CD4-positive, alpha-beta T cell treated with Interleukin-10 for 1 hour (primary cell): Measurements from ENCODE around the gene ADI1.

Source experiments
- DNase-seq: peaks from one replicate; pipeline ENCODE4 v3.0.0-alpha.2; 2020

The ADI1 gene

DNA sequence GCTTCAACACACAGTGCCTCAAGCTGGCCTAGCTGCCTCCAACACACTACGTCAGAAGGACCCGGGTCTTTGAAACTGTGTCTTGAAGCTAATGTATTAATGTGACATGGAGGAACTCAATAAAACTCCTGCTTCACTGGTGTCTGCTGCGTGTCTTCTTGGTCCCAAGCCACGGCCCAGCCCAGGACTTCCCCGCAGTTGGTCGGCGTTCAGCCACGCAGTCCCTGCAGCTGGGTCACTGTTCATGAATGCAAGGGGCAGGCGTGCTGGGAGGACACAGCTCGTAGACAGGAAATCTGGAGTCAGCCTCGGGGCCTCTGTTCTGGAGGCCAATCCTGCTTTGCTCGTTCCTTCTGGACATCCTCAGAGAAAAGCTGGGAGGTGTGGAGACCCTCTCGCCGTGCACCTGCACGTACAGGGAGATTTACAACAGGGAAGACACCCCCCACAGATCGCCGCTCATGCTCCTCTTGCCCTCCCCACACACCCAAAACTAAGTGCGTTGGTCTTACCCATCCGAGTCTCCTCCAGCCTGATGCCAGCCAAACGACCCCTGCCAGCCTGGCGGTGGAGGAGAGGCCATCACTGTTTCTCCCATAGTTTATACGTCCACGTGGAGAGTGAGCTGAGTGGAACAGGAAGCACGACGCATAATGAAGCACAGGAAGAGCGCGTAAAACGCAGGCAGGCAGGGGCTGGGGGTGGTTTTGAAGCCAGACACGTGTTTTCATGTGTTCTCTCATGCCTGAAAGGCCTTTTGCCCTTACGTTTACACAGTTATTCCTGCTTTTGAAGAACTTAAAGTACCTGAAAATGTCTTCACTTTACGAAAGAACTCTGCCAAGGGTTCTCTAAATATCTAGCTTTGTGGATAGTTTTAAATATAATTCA is 39.7 kb downstream of the ADI1 start:
- no peak for DNase-seq

DNA sequence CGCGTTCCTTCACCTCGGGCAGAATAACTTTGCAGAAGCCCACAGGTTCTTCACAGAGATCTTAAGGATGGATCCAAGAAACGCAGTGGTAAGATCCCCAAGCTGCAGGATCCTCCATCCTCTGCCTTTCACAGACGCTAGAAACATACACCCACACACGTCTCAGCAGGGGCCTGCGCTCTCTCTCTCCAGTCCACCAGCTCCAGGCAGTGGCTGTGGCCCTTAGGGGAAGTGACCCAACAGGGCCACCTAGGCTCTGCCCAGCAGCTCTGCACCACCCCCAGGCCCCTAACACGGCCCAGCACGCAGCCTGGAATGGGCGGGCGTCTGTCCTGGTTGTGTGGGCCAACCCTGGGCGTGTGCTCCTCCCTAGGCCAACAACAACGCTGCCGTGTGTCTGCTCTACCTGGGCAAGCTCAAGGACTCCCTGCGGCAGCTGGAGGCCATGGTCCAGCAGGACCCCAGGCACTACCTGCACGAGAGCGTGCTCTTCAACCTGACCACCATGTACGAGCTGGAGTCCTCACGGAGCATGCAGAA is 40.4 kb downstream of the ADI1 start:
- DNase-seq, result no peak

DNA sequence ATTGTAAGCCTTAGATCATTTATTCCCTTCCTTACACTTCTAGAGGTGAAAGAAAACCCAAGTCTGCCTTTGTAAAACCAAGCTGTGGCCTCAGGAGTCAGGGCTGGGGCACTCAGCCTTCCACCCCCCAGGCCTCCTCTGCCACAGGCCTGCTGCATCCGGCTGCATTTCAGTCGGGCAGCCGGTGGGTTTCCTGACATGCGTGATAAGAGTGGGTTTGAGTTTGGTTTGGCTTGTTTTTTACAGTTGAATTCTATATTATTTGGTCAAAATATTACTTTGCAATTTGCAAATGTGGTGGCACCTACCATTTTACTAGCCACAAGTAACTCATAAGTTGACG is 42.4 kb downstream of the ADI1 start:
- DNase-seq, result no peak

DNA sequence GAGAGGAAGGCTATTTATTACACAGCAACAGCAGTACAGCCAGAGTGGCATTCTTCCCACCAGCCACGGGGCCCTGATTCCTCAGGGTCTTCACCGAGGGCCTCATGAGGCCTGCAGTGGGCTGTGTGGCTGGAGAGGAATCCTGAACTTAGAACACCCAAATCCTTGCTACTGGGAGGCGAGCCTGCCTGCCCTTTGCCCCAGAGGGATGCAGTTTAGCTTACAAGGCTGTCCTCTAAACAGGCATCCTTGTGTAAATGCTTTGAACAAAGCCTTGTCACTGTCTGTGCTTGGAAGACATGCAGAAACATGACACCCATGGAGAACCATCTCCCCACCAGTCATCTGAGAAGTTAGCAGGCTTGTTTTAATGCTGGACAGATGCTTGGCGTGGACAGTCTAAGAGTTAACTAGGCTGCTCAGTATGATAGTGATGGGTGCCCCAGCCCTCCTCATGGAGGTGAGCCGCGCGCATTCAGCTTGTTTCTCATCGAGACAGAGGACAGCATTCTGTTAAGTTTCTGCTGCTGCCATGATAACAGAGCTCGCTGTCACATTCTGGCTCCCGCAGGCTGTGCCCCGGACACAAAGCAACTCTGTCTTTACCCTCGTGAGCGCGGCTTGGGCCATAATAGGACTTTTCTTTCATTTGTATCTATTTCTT is 42.9 kb downstream of the ADI1 start:
- DNase-seq, result no peak

DNA sequence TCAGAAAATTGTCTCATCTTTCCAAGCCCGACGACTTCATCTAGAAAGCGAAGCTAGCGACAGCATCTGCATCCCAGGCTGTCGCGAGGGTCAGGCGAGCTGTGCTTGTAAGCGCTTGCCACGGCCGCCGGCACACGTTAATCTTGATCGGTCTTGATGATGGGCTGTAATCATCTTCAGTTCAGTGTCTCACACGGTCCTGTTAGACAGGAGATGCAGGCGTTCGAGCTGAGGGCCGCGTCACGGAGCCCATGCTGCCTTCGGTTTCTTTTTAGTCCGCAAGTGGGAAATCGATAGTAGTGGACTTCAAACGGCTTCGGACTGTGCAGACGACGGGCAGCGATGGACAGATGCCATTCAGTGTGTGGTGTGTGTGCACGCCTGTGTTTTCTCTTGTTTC is 43.6 kb downstream of the ADI1 start:
- DNase-seq, result no peak

DNA sequence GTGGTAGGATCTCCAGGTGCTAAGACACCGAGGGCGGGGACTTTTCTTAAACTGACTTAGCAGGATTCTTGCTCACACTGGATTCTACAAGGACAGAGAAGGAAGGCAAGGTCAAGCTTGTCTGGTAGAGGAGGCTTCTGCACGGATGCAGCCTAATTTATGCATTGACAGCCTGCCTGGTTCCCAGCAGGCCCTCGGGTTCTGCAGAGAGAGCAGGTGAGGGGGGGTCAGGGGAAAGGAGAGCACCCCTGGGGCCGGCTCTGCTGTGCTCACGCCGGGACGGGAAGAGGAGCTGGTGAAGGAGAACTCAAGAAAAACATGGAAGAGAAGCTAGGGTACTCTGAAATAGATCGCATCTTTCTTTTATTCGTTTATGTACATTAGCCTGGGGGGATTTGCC is 46.4 kb downstream of the ADI1 start:
- no peak for DNase-seq

DNA sequence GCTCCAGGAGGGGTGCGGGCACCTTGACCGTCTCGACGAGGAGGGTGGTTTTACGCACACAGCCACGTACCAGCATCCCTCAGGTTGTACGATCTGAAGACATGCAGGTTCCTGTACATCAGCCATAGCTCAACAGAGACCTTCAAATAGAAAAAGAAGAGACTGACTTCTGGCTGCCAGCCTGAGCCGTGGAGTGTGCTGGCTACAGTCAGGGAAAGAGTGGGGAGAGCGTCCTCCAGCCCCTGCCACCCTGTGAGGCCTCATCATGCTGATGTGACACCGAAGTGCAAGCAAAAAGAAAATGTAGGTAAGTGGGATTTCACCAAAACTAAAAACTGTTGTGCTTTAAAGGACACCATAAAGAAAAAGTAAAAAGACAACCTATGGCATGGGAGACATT is 47.0 kb downstream of the ADI1 start:
- DNase-seq, result no peak

DNA sequence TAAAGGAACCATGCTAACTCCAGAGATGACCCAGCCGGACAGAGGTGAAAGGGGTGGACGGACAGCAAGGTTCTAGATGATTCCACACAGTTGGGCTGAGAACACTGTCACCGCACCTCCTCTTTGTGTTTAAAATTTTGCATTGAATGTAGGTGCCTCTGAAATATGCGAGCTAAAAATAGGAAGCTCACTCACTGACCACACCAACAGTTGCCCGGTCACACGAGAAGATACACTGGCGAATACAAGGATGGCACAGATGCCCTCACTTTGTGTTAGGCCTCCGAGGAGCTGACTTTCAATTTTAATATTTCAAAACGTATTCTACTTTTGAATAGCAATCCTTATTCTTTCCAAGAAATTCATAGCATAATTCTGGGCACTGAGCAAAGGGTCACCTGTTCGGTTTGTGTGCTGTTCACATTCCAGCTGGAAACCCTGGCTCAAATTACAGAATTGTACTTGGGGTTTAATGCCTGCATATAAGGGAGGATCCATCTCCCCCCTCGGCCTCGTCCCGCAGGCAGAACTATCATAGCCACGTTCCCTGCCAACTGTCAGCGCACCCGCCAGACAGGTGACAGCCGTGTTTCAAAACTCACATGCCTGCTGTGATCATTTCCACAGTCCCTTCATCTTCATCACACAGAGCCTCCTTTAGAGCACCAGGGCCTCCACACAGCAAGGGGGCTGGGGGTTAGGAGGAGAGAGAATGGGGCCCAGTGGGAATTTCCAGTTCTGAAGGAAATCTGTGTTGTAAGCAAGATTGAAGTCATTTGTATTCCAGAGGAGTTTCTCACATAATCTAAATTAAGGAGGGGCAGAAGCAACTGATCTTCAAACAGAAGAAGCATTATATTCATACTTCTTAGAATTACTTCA is 48.2 kb downstream of the ADI1 start:
- DNase-seq, result no peak

DNA sequence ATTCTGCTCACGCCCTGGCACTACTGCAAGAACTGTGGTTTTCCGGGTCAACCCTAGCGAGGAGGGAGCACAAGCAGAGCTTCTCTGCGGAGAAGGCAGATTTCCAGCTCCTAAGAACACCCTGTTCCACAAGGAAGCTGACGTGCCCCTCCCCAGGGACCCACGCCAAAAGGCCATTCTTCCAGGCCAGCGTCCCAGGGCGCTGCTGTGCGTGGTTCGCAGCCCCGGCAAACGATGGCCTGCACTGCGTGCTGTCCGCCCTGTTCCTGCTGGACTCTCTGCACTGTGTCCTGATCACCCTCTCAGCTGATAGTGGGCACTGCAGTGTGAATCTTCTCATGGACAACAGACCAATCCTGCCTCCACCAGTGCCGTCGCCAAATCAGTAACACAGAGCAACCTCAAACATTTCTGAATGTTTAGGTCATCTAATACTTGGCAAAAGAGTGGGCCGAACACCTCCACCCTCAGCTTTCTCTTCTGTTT is 49.1 kb downstream of the ADI1 start:
- no peak for DNase-seq

DNA sequence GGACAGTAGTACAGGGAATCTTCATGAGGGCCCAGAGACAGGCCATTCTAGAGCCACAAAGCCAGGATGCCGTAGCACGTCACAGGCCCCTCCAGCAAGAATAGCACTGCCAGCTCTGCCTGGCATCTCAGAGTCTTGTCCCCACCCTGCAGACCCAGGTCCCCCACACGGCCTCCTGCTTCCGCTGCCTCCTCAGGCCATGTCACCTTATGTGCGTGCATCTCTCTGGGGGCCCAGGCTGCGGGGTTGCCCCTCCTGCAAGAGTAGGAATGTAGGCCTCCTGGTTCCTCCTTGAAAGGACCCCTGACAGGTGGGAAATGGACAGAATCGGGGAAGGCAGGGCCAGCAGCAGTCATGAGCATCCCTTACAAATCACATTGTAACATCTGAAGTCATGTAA is 49.8 kb downstream of the ADI1 start:
- no peak for DNase-seq

DNA sequence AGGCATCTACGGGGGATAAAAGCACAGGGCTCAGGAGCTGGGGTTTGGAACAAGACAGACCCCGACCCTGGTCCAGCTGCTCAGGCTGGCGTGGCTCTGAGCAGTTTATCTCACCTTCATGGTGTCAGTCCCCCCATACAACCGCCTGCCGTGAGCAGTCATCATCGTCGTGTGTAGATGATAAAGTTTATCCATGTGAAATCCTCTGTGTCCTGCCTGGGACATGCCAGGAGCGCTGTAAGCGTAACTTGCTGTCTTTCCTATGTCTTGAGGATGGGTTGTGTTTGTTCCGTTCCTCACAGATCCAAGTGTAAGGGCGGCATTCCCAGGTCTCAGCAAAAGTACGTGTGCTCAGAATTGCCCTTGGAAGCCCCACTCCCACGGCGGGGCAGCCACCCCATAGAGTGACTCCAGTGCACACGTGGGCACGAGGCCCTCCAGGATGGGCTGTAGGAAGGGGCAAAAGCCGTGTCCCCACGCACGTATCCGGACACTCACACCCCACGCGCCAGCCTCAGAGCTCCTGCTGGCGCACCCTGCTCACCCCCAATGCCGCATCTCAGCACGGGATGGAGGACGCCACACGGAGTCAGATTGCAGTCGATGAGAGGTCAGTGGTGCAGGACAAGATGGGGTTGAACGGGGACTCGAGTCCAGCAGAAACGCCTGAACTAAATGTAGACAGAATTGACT is 50.9 kb downstream of the ADI1 start:
- no peak for DNase-seq

DNA sequence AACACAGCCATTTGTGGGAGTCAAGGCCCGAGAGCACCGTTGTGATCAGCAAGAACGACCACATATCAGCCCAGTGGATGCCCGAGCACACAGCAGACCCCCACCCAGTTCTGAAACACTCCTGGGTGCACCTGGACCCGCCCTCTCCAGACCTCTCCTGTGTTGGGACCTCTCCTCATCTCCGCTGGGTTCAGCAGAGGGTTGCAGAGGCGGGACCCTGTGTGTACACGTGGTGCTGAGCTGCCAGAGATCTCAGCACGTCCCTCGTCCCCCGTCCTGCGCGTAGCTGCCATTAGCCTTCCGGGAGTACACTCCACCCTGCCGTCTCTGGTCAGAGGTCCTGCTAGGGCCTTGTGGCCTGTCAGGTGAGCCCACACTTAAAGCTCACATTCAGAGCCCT is 51.7 kb downstream of the ADI1 start:
- DNase-seq, result no peak

DNA sequence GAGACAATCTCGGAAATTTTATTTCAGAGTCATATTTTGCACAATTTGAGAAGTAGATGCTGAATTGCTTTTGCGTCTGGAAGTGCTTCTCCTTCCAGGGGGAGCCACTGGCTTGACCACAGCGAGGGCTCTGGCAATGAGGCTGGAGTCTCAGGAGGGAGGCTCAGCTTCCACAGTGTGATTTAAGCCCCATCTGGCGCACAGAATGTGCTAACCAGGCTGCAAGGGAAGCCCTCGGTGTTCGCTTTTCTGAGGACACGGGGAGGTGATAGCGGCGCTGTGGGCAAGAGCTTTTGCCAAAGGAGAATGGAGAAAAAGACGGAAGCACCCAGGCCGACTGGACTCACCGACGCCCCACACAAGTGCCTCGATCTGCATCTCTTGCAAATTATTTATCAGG is 52.4 kb downstream of the ADI1 start:
- no peak for DNase-seq

DNA sequence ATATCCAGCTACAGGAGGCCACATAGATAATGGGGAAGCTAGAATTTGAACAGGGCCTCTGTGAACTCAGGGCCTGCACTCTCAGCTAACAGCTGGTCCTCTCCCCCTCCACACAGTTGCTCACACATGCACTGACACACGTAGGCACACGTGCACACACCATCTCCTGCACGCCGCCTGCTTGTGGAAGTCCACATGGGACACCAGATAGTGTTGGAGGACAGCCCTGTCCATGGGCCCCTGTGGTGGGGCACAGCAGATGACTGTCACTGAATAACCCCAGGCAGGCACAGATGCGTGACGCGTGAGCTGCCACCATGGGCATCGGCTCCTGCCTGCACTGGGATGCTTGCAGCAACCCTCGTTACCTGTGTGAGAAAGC is 52.9 kb downstream of the ADI1 start:
- no peak for DNase-seq

DNA sequence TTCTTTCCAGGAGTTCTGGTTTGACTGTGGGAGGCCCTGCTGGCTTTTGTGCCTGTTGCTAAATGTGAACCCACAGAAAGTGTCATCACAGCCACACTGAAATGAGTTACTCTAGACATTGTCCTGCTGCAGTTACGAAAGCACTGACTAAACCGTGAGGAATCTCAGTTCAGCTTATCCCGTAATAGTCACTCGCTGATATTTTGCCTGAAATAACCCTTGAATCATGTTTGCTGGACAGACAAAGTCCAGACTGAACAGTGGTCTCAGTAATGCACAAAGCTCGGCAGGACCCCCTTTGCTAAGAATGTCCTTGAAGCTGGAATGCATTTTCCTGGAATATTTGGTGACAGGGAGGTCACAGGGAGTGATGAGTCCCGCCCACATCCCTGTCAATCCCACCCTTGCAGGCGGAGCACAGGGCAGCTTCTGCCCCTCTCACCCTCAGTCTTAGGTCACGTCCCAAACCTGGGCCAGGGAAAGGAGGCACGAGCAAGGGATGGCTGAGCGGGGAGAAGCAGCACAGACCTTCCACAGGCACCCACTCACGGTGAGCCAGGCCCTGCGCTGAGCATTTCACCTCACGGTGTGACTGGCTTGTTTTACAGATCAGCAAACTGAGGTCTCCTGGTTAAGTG is 53.4 kb downstream of the ADI1 start:
- DNase-seq, result no peak

DNA sequence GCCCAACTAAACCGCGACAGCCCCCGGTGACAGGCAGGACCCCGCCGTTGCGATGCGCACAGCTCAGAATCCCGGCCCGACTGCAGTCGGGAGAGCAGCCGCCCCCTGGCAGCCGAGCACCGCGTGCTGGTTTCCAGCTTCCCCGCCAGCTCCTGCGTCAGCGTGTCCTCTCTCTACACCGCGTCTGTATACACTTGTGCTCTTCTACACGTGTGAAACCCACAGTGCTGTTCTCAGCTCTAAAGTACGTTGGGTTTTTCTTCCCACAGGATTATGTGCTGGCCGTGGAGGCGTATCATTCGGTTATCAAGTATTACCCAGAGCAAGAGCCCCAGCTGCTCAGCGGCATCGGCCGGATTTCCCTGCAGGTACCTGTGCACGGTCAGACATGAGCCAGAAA is 54.0 kb downstream of the ADI1 start:
- DNase-seq, result no peak

DNA sequence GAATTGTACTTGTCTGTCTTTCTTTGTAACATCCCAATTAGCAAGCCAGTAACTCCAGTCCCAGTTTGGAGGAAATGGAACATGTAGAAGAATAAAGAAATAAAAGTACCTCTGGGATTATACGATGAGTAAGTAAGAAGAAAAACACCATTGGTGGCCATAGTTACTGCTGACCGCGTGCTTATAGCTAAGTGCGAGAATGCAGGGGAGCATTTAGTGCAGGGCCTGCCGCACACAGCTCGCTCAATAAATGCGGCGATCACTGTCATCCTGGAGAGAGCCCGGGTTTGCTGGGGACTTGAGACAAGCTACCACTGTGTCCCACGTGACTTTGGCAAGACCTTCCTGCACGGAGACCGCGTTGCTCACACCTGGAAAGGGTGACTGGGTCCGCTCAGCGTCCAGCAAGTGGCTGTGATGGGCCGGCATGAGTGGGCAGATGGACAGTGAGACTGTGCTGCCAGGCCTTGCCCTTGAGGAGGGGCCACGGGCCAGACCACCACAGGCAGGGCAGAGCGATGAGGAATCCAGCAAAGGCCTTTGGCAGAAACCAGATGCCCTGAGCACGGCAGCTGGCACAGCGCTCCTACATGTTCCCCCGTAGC is 54.8 kb downstream of the ADI1 start:
- DNase-seq, result no peak

DNA sequence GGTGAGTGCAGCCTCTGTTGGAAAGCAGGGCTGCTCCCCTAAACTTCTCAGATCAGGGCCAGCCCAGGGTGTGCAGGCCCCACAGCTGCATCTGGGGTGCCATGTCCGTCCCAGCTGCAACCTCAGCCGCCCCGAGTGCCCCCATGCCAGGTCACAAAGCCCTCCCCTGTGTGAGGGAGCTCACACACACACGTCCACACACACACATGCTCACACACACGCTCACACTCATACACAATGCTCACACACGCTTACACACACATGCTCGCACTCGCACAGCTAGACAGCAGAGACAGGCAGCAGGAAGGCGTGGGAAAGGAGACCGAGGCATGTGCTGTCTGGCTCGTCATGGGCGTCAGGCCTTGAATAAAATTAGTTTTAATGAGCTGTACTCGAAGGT is 55.4 kb downstream of the ADI1 start:
- DNase-seq, result no peak

DNA sequence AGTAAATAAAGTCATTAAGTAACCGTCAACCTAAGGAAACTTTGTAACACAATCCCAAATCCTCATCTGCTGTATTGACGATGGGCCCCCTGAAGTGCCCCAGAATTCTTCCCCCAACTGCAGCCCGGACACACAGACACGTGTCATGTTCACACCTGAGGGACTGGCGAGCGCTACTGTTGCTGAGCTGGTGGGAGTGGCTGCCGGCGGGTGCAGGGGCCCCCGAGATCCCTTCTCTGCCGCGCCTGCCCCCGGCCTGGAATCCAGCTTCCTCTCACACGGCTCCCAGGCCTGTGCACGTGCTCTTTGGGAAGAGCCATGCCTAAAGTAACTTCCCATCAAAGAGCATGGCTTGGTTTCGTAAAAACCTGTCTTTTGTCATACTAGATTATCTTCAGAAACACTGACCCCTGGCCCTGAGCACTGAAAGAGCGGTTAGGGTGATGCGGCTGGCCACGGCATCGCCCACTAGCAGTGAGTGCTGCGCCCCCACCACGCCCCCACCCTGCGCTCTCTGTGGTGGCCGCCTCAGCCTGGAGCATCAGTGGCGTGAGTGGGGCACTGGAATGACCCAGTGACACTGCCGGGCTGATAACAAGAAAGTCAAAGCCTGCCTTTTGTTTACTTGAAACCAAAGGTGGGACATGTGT is 56.0 kb downstream of the ADI1 start:
- no peak for DNase-seq

DNA sequence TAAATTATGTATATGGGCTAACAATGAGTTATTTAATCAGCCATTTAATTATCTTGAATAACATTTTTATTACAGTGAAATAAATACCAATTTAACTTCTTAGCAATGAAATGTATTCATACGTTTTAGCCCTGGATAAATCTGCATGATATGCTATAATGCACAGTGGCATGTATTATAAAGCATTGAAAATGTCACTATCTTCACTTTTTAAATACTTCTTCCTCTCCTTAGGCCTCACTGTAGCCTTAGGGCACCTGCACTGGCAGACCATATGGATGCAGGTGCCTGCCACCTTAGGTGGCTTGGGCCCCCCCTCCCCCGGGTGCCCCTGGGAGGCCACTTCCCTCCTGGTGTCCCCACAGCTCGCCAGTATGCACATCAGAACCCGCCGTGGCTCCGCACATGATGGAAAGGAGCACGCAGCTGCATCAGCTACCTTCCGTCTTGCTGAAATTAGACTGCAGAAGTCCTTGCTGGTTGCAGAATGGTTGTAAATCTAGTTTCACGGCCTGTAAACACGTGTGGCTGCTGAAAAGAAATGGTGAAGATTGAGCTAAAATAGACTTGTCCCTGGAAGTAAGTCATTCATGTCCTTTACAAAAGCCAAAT is 56.7 kb downstream of the ADI1 start:
- no peak for DNase-seq
